ENCODE results near the gene GEMIN7.

The GEMIN7 gene

GRCh38 chr19:45079063-45079910, at the start of gene GEMIN7:
TSS of gene GEMIN7 (plus strand) at chr19:45079260. CDS start at chr19:45090115, 10,855 bp downstream.
- DNase-seq (ENCODE audit: low spot score), result no peak

DNA sequence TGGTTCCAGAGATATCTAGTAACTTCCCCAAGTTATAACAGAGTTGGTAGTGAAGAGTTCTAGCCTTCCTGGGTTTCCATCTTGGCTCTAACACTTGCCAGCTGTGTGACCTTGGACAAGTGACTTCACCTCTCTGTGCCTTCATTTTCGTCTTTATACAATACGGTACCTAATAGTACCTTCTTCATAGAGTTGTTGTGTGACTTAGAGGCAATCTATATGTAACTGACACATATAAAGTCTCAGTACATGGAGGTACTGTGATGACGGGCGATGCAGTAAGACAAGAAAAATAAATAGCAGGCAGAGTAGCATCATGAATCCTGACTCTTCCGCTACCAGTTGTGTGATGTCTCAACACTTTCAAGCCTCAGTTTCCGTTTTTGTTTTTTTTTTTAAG, 48.2 kb upstream of the GEMIN7 start:
- no peak for DNase-seq (ENCODE audit: low spot score)

DNA sequence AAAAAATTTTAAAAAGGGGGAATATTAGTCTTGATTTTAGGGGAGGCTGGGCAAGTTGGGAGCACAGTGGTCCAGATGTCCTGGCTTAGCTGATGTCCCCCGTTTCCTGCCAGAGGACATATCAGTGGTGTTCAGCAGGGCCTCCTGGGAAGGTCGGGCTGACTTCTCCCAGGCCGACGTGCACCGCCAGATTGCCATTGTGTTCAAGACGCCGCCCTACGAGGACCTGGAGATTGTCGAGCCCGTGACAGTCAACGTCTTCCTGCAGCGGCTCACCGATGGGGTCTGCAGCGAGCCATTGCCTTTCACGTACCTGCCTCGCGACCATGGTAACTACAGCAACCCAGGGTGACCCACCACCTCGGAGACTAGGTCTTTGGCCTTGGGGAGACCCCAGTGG, 46.6 kb upstream of the GEMIN7 start:
- no peak for DNase-seq (ENCODE audit: low spot score)

DNA sequence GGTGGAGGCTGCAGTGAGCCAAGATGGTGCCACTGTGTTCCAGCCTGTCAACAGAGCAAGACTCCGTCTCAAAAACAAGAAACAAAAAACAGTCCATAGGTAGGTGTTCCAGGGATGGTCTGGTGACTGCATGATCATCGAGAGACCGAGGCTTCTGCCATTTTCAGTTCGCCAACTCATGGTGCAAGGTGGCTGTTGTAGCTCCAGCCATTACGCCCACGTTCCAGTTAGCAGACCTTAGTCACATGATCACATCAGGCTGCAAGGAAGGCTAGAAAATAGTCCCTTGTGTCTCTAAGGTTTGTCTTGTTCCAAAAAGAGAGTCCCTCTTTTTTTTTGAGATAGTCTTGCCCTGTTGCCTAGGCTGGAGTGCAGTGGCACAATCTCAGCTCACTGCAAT, 43.3 kb upstream of the GEMIN7 start:
- no peak for DNase-seq (ENCODE audit: low spot score)

DNA sequence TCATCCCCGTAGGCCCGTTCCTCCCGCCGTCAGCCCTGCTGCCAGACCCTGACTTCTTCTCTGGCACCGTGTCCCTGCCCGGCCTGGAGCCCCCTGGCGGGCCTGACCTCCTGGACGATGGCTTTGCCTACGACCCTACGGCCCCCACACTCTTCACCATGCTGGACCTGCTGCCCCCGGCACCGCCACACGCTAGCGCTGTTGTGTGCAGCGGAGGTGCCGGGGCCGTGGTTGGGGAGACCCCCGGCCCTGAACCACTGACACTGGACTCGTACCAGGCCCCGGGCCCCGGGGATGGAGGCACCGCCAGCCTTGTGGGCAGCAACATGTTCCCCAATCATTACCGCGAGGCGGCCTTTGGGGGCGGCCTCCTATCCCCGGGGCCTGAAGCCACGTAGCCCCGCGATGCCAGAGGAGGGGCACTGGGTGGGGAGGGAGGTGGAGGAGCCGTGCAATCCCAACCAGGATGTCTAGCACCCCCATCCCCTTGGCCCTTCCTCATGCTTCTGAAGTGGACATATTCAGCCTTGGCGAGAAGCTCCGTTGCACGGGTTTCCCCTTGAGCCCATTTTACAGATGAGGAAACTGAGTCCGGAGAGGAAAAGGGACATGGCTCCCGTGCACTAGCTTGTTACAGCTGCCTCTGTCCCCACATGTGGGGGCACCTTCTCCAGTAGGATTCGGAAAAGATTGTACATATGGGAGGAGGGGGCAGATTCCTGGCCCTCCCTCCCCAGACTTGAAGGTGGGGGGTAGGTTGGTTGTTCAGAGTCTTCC, 41.5 kb upstream of the GEMIN7 start:
- no peak for DNase-seq (ENCODE audit: low spot score)

GRCh38 chr19:45038931-45039893, 39.8 kb upstream of the GEMIN7 start, which contains the start of gene CLASRP:
TSS of gene CLASRP (plus strand) at chr19:45039045. CDS start at chr19:45040213, 1,168 bp downstream.
- peak; percentile 90 for DNase-seq (ENCODE audit: low spot score)

GRCh38 chr19:45040059-45040771, 38.8 kb upstream of the GEMIN7 start:
- DNase-seq (ENCODE audit: low spot score), result peak; percentile 46

GRCh38 chr19:45041125-45041524, 37.9 kb upstream of the GEMIN7 start:
- DNase-seq (ENCODE audit: low spot score), result no peak

DNA sequence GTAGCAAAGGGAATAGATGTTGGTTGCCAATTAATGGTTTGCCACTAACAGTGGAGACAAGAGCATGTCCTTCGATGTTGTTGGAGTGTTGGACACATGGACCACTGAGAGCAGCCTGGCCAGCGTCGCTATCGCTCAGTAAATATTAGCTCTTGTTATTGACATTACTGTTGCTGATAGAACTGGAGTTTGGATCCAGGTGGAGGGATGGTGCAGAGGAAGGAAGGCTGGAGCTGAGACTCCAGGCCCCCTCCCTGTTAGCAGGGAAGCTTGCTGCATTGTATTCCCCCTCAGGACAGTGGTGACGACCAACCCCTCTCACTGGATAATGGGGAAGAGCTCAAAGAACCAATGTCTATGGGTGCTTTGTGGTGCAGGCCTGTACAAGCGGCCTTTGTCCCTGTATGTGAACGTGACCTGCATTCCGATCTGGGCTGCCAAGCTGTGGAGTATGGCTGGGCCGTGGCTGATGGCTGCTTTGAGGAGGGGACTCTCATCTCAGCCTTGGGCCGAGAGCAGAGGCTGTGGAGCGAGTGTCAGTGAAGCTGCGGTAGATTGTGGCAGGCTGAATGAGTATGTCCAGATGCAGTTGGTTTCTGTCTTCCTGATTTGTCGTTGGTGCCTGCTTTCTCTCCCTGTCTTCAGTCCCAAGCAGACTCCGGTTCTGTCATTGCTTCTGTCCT, 33.2 kb upstream of the GEMIN7 start:
- DNase-seq (ENCODE audit: low spot score), result peak; percentile 99

DNA sequence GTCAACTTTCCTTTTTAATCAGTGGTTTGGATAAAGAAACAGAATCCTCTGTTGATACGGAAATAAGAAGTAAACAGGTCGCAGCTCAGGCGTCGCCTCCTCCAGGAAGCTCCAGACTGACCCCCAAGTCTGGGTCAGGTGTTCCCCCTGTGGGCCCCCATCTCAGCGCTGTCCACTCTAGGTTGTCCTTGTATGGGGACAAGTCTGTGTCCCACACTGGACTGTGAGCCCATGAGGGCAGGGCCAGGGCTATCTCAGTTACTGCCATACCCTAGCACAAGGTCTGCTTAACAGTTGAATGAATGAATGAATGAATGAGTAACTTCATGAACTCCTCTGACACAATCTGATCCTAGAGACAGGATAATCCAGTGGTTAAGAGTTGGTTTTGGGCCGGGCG, 32.7 kb upstream of the GEMIN7 start:
- no peak for DNase-seq (ENCODE audit: low spot score)

- DNase-seq (ENCODE audit: low spot score), result peak; percentile 22
These were observed 31.8 kb upstream of the GEMIN7 start for GRCh38 chr19:45047188-45047797.

DNA sequence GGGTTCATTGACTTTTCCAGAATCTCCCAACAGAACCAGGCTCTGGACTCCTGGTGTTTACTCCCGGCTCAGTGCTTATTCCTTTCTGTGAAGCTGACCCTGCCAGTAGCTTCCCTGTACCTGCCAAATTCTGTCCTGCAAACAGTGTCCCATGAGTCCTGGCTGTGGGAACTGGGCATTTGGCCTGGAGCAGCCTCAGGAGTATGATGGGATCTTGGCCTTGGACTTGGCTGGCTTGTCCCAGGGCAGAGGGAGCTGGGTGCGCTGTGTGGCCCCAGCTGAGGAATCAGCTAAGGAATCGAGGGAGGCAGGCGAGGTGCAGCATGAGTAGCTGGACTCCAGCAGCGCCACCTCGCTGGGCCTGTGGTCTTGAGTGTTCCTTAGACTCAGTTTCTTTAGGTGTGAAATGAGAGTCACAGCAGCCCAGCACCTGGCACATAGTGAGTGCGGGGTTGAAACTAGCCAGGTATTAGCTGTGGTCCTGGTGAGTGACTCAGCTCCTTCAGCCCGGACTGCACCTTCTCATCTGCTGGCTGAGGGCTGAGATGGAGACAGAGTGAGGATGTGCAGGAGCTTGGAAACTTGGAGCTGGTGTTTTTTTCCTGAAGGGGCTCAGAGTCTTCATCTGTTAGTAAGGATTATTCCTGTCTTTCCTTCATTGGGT, 29.9 kb upstream of the GEMIN7 start:
- DNase-seq (ENCODE audit: low spot score), result peak; percentile 48

- DNase-seq (ENCODE audit: low spot score), result no peak
These were observed 29.0 kb upstream of the GEMIN7 start for GRCh38 chr19:45050036-45050435.

DNA sequence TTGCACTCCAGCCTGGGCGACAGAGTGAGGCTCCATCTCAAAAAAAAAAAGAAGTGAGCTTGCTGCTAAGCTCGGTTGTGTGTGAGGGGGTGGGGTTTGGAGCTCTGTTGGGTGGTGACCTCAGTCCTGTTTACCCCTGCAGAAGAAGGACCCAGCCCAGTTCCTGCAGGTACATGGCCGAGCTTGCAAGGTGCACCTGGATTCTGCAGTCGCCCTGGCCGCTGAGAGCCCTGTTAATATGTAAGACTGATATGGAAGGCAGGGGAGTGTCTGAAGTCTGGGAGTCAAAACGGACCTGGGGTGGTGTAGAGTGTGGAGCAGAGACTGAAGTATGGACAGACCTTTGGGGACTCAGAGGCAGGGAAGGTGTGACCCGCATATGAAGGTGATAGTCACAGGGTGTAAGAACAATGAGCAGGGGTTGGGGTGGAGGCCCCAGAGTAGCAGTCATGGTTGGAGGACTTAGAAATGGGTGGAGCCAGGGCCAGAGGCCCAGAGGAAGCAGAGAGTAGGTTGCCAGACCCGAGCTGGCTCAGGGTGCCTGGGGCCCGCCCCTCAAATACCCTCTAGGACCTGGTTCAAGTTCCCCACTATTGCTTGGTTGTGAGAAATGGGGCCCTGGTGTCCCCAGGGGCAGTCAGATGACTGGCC, 27.0 kb upstream of the GEMIN7 start:
- DNase-seq (ENCODE audit: low spot score), result no peak

- no peak for DNase-seq (ENCODE audit: low spot score)
These were observed 22.2 kb upstream of the GEMIN7 start for GRCh38 chr19:45056831-45057230.

- no peak for DNase-seq (ENCODE audit: low spot score)
These were observed 21.6 kb upstream of the GEMIN7 start for GRCh38 chr19:45057444-45057843.

DNA sequence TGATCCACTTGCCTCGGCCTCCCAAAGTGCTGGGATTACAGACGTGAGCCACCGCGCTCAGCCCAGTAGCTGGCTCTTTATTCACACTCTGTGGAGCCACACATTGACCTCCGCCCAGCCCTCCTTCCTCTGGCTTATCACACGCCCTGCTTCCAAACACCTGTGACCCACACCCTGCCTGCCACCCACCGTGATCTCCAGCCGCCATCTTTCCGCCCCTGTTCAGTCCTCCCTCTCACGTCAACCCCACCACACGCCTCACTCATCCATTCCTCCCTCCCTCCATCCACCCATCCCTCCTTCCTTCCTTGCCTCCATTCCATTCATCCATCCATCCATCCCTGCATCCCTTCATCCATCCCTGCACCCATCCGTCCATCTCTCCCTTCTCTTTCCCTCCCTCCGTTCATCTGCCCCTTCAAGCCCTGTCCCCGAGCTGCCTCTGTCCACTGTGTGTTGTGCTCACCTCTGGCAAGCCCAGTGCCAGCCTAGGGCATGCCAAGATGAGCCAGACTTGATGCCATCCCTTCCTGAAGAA, 20.4 kb upstream of the GEMIN7 start:
- no peak for DNase-seq (ENCODE audit: low spot score)

DNA sequence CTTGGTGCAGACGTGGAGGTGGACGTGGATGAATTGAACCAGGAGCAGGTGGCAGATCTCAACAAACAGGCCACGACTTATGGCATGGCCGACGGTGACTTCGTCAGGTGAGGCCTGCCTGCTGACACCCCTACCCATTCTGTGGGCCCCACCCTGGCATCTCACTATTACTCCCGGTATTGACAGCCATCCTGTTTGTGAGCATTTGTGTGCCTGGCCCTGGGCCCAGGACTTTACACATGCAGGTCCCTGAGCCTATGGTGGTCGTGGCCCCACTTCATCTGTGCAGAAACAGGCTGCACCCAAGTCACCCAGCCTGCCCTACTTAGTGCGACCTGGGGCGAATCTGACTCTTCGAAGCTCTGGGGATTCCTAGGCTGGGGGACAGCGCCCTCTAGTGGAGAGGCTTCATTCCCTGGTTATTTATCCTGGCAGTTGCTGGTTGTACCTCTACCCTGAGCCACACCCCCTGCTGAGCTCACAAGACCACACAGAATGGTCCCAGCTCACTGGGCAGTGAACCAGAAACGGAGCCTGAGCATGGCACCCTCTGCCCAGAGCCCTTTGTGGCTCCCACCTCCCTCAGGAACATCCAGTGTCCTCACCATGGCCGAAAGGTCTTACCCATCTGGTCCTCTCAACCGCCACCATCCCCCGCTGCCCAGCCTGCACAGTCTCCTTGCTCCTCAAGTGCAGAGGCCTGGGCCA, 19.6 kb upstream of the GEMIN7 start:
- peak; percentile 79 for DNase-seq (ENCODE audit: low spot score)

Data from pons (tissue), 1 donor.